Heart left ventricle (tissue), 13 donors: ENCODE data around the gene TMEM119.

Experiments
- CTCF ChIP-seq, 12 donors: fragments of 200-600 bp; sonication (generic) in 4 of 12; IDR thresholded peaks; one replicate each; pipeline versions ENCODE4 v1.5.0 to v1.8.0; 2018 to 2022; ENCODE audit warnings: antibody characterized with exemption in 12 of 12, mild to moderate bottlenecking in 5 of 12
- POLR2A ChIP-seq, 2 donors: fragments of 450-650 bp; IDR thresholded peaks; one replicate each; pipeline ENCODE4 v1.6.1; 2017; ENCODE audit warnings: antibody characterized with exemption in 2 of 2, mild to moderate bottlenecking in 2 of 2, moderate library complexity in 2 of 2
- donor health status: ischemic (EF 13 %, LVEDD 7.1; RV severe dilation, severe dysfunction).
- donor health status: DM: no; HTN: yes; CAD: no.
- donor health status: DM: no; HTN: no; CAD: no.
- donor health status: ischemic (EF 25% LVEDD 6.9; RV normal size, moderate dysfunction).
- donor health status: ischemic (EF 25% LVEDD 5.7; RV mildly dilated, moderate dysfunction).
- donor health status: ischemic (EF 35%, LVEDD 5.7; RV mildly dilated, moderate dysfunction).
- donor health status: nonischemic (EF 11% LVEDD 7.7; RV severe dilation, severe dysfunction).
- donor health status: DM: yes; HTN: yes; CAD: no.
- donor health status: PGD.
- donor health status: ischemic (EF 29% LVEDD 5.4; RV normal size, mild dysfunction).
- donor health status: nonischemic (EF 23%, LVEDD 6.1; RV moderate dilation, normal function).

- TF ChIP-seq CTCF (IDR thresholded peaks at IDR 0.05) (no peak), POLR2A (IDR thresholded peaks at IDR 0.05) (no peak)
These were observed 6.5 kb upstream of the TMEM119 start for GRCh38 chr12:108604208-108604941.
